ENCODE data around the gene KRTAP4-7. TPM values are rescaled to one million over a fixed set of nuclear protein-coding genes. Genes with fewer than 3 reads are reported as not detected.
"Not testable (repeated sequence)": the region's sequence is repeated elsewhere in the genome, so short reads cannot be mapped to it uniquely, and the experiment has no call there.

The KRTAP4-7 gene
- total and polyA plus RNA-seq, 2 donors: not detected

DNA sequence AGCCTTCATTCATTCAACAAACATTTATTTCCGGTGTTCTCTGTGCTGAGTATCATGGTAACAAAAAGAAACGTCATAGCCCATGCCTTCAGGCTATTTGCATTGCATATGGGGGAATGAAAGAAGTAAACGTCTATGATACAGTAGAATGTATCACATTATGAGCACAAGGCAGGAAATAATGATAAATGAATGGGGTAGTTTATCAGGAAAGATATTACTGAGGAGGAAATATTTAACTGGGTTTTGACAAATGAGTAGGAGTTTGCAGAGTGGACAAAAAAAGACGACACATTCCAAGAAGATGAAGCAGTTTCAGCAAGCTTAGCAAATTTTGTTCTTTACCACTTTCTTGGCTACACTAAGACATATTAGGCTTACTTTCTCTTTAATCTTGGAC is 1.3 kb upstream of the KRTAP4-7 start:
- Histone ChIP-seq H3K4me1 (ENCODE audit: insufficient read depth) (no peaks in the 10 kb centered on the region), H3K27ac (ENCODE audit: low read depth) (no peak overlapping the region), H3K36me3 (ENCODE audit: insufficient read depth) (no peaks in the 10 kb centered on the region), H3K4me3 (ENCODE audit: low read depth, low read length) (no peak overlapping the region)
- no peak for DNase-seq (ENCODE audit: extremely low spot score)
- 56% methylated on average over 4 of the region's 4 CpGs for WGBS

GRCh38 chr17:41083427-41083826 is 523 bp upstream of the KRTAP4-7 start:
- not testable (repeated sequence) for H3K36me3 ChIP-seq (ENCODE audit: insufficient read depth); DNase-seq (ENCODE audit: extremely low spot score); H3K4me1 ChIP-seq (ENCODE audit: insufficient read depth); H3K27ac ChIP-seq (ENCODE audit: low read depth); H3K4me3 ChIP-seq (ENCODE audit: low read depth, low read length)
- 69% methylated on average over 2 of the region's 2 CpGs for WGBS

DNA sequence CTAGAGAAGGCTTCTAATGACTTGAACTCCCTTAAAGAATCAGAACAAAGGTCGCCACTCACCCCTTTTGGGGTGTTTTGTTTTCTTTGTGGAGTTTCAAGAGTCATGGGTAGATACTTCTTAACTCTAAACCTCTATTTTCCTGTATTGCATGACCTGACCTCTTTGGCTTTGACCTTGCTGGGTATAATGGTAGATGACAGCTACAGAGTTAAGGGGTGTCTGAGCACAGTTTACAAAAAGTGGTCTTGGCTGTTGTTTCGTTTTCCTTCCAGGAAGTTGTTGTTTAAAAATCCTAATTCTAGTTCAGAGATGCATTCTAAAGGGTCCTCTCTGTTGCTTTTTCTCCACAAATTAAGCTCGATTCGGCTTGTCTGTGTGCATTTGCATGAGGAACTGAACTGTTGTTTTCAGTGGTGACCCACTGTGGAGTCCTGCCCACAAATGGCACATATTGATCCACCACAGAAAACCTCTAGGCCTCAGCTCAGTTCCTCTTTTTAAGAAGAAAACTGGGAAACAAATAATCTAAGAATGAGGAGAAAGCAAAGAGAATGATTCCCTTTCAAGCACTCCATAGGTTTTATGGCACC is 4.9 kb downstream of the KRTAP4-7 start:
- H3K4me1 ChIP-seq (ENCODE audit: insufficient read depth); H3K36me3 ChIP-seq (ENCODE audit: insufficient read depth); H3K27ac ChIP-seq (ENCODE audit: low read depth); H3K4me3 ChIP-seq (ENCODE audit: low read depth, low read length); DNase-seq (ENCODE audit: extremely low spot score): not testable (repeated sequence)
- 70% methylated on average over 4 of the region's 4 CpGs for WGBS

- DNase-seq (ENCODE audit: extremely low spot score): no peak
- H3K4me1 ChIP-seq (ENCODE audit: insufficient read depth): no peaks in the 10 kb centered on the region
- no peak overlapping the region for H3K27ac ChIP-seq (ENCODE audit: low read depth)
- 75% methylated on average over 7 of the region's 7 CpGs for WGBS
- H3K36me3 ChIP-seq (ENCODE audit: insufficient read depth): no peaks in the 10 kb centered on the region
- no peak overlapping the region for H3K4me3 ChIP-seq (ENCODE audit: low read depth, low read length)
These were observed 12.1 kb downstream of the KRTAP4-7 start for GRCh38 chr17:41096055-41096454.

DNA sequence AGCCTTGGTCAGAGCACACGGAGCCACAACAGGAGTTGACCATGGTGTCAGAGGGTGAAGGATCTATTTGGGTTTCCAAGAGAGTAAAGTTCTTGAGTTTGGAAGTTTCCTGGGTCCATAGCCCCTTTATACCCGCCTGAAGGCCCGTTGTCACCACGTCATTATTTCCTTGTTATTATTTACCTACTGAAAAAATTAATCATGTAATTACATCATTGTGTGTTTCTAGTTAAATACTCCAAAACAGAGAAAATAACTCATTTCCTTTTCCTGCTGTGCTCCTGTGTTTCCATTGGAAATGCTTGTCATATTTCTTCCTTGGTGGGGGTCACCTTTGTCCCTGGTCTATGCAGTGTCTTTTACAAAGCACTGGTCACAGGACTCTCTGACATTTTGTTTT is 14.1 kb downstream of the KRTAP4-7 start, which contains the start of gene KRTAP4-8:
KRTAP4-8 (minus strand) TSS at position 101 of the 400 bp plus-strand sequence; CDS start at position 43, 58 bp downstream.
- 77% methylated on average over 4 of the region's 4 CpGs for WGBS
- Histone ChIP-seq H3K4me3 (ENCODE audit: low read depth, low read length) (no peak within 1 kb of the TSS), H3K27ac (ENCODE audit: low read depth) (no peak within 1 kb of the TSS), H3K4me1 (ENCODE audit: insufficient read depth) (no peaks in the 10 kb centered on the region), H3K36me3 (ENCODE audit: insufficient read depth) (no peaks in the 10 kb centered on the region)
- no peak for DNase-seq (ENCODE audit: extremely low spot score)

GRCh38 chr17:41098481-41098880 is 14.5 kb downstream of the KRTAP4-7 start:
- no peak for DNase-seq (ENCODE audit: extremely low spot score)
- Histone ChIP-seq H3K4me1 (ENCODE audit: insufficient read depth) (no peaks in the 10 kb centered on the region), H3K4me3 (ENCODE audit: low read depth, low read length) (no peak overlapping the region), H3K36me3 (ENCODE audit: insufficient read depth) (no peaks in the 10 kb centered on the region), H3K27ac (ENCODE audit: low read depth) (no peak overlapping the region)
- 76% methylated on average over 6 of the region's 6 CpGs for WGBS

GRCh38 chr17:41099682-41100480 is 15.9 kb downstream of the KRTAP4-7 start:
- DNase-seq (ENCODE audit: extremely low spot score); H3K36me3 ChIP-seq (ENCODE audit: insufficient read depth); H3K27ac ChIP-seq (ENCODE audit: low read depth); H3K4me1 ChIP-seq (ENCODE audit: insufficient read depth); H3K4me3 ChIP-seq (ENCODE audit: low read depth, low read length): not testable (repeated sequence)
- WGBS: 33% methylated on average over 7 of the region's 7 CpGs

DNA sequence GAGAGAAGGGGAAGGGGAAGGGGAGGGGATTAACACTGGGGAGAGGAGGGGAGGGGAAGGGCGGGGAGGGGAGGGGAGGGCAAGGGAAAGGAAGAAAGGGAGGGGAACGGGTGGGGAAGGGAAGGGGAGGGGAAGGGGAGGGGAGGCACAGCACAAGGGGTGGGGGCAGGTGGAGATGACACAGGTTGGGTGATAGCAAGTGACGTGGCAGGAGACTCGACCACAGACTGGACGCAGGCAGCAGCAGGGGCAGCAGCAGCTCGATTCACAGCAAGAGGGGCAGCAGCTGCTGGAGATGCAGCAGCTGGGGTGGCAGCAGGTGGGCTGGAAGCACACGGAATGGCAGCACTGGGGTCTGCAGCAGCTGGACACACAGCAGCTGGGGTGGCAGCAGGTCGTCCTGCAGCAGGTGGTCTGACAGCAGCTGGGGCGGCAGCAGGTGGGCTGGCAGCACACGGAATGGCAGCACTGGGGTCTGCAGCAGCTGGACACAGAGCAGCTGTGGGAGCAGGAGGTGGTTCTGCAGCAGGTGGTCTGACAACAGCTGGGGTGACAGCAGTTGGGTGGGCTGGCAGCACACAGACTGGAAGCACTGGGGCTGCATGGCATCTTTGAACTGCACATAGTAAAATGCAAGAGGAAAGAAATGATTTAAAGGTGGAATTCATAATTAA is 17.8 kb downstream of the KRTAP4-7 start, which contains the start of gene KRTAP4-16:
KRTAP4-16 (minus strand) TSS at position 624 of the 674 bp plus-strand sequence; CDS start at position 624, 0 bp downstream.
- WGBS: 46% methylated on average over 10 of the region's 10 CpGs
- H3K27ac ChIP-seq (ENCODE audit: low read depth): no peak within 1 kb of the TSS
- DNase-seq (ENCODE audit: extremely low spot score): no peak
- no peaks in the 10 kb centered on the region for H3K36me3 ChIP-seq (ENCODE audit: insufficient read depth)
- H3K4me3 ChIP-seq (ENCODE audit: low read depth, low read length): no peak within 1 kb of the TSS
- H3K4me1 ChIP-seq (ENCODE audit: insufficient read depth): no peaks in the 10 kb centered on the region

DNA sequence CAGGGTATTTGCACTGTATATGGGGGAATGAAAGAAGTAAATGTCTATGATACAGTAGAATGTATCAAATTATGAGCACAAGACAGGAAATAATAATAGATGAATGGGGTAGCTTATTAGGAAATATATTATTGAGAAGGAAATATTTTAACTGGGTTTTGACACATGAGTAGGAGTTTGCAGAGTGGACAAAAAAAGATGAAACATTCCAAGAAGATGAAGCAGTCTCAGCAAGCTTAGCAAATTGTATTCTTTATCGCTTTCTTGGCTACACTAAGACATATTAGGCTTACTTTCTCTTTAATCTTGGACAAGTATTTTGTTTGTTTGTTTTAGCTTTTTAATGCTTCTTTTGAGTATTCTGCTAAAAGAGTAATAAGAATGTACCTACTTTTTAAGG is 19.9 kb downstream of the KRTAP4-7 start:
- Histone ChIP-seq H3K36me3 (ENCODE audit: insufficient read depth) (no peaks in the 10 kb centered on the region), H3K4me1 (ENCODE audit: insufficient read depth) (no peaks in the 10 kb centered on the region), H3K27ac (ENCODE audit: low read depth) (no peak overlapping the region), H3K4me3 (ENCODE audit: low read depth, low read length) (no peak overlapping the region)
- DNase-seq (ENCODE audit: extremely low spot score): no peak
- WGBS: 88% methylated on average over 1 of the region's 1 CpG

- not testable (repeated sequence) for H3K36me3 ChIP-seq (ENCODE audit: insufficient read depth); H3K4me3 ChIP-seq (ENCODE audit: low read depth, low read length); DNase-seq (ENCODE audit: extremely low spot score); H3K4me1 ChIP-seq (ENCODE audit: insufficient read depth); H3K27ac ChIP-seq (ENCODE audit: low read depth)
- 68% methylated on average over 2 of the region's 2 CpGs for WGBS
These were observed 20.6 kb downstream of the KRTAP4-7 start for GRCh38 chr17:41104386-41105038.

- not testable (repeated sequence) for H3K27ac ChIP-seq (ENCODE audit: low read depth); DNase-seq (ENCODE audit: extremely low spot score); H3K4me3 ChIP-seq (ENCODE audit: low read depth, low read length); H3K4me1 ChIP-seq (ENCODE audit: insufficient read depth); H3K36me3 ChIP-seq (ENCODE audit: insufficient read depth)
- WGBS: 73% methylated on average over 10 of the region's 10 CpGs
These were observed 21.4 kb downstream of the KRTAP4-7 start, which contains the start of gene KRTAP4-9 for GRCh38 chr17:41105347-41105746. KRTAP4-9 (plus strand) TSS chr17:41105389; CDS start chr17:41105389, 0 bp downstream.

- H3K4me3 ChIP-seq (ENCODE audit: low read depth, low read length): no peak overlapping the region
- no peaks in the 10 kb centered on the region for H3K4me1 ChIP-seq (ENCODE audit: insufficient read depth)
- 60% methylated on average over 1 of the region's 1 CpG for WGBS
- H3K27ac ChIP-seq (ENCODE audit: low read depth): no peak overlapping the region
- DNase-seq (ENCODE audit: extremely low spot score): no peak
- no peaks in the 10 kb centered on the region for H3K36me3 ChIP-seq (ENCODE audit: insufficient read depth)
These were observed 24.0 kb downstream of the KRTAP4-7 start for GRCh38 chr17:41107941-41108450.

DNA sequence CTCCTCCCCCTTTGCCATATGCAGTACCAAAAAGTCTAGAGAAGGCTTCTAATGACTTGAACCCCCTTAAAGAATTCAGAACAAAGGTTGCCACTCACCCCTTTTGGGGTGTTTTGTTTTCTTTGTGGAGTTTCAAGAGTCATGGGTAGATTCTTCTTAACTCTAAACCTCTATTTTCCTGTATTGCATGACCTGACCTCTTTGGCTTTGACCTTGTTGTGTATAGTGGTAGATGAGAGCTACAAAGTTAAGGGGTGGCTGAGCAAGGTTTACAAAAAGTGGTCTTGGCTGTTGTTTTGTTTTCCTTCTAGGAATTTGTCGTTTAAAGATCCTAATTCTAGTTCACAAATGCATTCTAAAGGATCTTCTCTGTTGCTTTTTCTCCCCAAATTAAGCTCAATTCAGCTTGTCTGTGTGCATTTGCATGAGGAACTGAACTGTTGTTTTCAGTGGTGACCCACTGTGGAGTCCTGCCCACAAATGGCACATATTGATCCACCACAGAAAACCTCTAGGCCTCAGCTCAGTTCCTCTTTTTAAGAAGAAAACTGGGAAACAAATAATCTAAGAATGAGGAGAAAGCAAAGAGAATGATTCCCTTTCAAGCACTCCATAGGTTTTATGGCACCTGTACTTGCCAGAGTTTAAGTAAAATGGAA is 24.9 kb downstream of the KRTAP4-7 start:
- not testable (repeated sequence) for H3K4me1 ChIP-seq (ENCODE audit: insufficient read depth); DNase-seq (ENCODE audit: extremely low spot score)

More for the DNA sequence above, 24.9 kb downstream of the KRTAP4-7 start:
- not testable (repeated sequence) for H3K27ac ChIP-seq (ENCODE audit: low read depth); H3K36me3 ChIP-seq (ENCODE audit: insufficient read depth); H3K4me3 ChIP-seq (ENCODE audit: low read depth, low read length)
- WGBS: 37% methylated on average over 1 of the region's 1 CpG
